GM21786 (cell line): Measurements from ENCODE around the gene NEFH.

Experiments used
- ATAC-seq: cut with Tn5 transposase; IDR thresholded peaks from one replicate; pipeline ENCODE4 v1.9.1; 2021; ENCODE audit not compliant: unreplicated experiment

The NEFH gene

DNA sequence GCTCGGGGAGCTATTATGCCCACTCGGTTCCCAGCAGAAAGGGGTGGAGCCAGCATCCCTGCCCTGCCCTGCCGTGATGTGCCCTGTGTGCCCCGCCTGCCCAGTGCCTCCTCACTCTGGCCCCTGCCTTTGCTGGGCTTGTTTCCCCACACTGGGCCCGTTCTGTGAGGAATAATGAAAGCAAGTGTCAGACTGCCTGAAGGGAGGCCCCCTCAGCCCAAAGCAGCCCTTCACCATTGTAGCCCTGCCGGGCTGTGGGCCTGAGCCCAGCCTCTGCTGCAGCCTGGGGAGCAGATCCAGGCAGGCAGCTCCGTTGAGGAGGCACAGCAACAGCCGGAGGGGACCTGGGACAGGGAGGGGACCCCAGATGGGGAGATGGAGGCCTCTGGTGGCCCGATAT, 20.2 kb upstream of the NEFH start:
- ATAC-seq = no peak

DNA sequence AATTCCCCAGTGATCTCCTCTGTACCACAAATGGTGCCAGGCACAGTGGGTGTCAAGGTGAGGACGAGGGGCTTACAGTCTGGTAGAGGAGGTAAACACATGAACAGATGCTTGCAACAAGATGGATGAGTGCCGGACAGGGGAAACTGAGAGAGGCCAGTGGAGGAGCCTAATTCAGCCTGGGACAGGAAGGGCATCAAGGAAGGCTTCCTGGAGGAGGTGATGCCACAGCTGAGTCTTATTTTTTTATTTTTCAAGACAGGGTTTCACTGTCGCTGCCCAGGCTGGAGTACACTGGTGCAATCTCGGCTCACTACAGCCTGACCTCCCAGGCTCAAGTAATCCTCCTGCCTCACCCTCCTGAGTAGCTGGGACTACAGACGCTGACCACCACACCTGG, 18.8 kb upstream of the NEFH start:
- no peak for ATAC-seq

DNA sequence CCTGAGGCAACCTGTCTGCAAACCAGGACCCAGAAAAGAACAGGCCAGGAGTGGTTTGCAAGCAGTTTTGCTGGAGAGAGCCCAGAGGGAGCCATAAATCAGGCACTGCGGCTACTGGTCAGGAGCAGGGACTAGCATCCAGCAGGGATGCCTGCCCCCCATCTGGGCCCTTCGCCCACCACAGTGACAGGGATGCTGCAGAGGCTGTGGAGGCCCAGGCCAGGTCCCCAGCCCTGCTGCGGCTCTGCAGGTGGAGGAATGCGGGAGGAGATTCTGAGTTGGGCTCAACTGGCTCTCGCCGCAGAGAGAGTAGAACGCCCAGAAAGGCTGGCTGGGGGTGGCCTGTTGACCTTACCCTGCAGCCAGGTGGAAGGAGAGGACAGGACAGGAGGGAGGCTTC, 16.4 kb upstream of the NEFH start:
- no peak for ATAC-seq

DNA sequence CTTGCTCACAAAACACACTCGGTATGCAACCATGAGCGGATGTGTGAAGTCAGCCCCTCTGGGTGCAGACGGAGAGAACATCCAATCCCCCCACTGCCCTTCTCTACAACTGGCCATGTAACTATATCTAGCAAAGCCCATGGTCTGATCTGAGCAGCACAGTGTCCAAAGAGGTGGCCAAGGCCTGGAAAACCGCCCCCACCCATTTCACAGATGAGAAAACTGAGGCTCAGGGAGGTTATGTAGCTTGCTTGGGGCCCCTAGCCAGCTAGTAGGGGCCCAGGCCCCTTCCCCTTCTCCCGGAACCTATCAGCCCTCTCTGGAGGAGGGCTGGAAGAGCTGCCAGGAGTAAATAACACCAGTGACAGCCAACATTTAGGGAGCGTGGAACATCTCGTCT, 15.4 kb upstream of the NEFH start:
- ATAC-seq = no peak

DNA sequence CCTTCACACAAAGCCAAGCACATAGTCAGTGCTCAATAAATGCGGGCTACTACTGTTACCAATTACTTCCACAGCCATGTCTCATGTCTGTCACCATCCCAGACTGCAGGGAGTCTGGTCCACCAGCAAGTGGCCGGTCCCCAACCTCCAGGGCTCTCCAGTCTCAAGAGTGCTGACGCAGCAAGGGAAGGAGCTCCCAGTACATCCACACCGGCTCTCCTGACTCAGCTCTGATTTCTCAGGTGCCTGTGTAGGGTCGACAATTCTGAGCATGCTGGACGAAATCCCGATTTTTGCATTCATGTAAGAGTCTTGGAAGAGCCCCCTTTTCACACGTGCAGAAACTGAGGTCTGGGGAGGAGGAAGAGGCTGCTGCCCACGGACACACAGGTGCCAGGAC, 10.3 kb upstream of the NEFH start:
- ATAC-seq = no peak

DNA sequence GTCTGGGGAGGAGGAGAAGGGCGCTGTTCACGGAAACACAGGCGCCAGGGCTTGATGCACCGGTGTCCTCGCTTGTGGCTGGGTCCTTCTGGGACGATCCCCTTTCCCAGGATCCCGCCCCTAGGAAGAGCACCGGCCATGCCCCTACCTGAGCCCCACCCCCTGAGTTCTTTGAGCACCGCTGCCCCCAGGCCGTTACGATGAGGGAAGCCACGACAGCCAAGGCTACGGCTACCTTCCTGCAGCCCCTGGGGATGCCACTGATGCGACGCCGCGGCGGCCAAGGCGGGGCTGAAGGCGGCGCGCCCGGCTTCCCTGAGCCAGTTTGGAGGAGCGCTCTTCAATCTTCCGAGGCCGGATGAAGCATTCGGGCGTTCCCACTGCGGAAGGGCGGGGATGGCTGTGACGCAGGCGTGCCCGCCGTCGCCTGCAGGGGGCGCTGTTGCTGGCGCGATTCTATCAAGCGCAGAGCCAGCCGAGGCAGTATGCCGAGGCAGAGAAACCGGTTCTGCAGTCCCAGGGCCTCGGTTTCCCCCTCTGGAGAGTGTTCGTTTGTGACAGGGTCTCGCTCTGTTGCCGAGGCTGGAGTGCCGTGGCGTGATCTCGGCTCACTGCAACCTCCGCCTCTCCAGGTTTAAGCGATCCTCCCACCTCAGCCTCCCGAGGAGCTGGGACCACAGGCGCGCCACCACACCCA, 9.7 kb upstream of the NEFH start:
- ATAC-seq = no peak

DNA sequence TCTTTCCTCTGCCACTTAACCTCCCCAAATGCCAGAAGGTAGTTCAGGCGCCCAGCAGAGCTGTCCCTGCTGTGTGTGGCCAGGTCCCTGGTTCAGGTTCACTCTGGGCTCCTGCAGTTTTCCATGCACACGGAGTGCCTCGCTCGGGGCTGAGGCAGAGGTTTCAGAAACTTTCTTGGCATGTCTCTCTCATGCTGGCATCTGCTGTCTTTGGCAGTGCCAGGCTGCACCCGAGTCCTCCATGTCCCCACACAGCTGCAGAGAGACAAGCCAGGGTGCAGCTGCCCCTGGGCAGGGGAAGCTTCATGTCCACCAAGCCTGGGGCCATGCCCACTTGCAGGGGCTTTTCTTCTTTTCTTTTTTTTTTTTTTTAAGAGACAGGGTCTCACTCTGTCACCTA, 7.0 kb upstream of the NEFH start:
- ATAC-seq = no peak

DNA sequence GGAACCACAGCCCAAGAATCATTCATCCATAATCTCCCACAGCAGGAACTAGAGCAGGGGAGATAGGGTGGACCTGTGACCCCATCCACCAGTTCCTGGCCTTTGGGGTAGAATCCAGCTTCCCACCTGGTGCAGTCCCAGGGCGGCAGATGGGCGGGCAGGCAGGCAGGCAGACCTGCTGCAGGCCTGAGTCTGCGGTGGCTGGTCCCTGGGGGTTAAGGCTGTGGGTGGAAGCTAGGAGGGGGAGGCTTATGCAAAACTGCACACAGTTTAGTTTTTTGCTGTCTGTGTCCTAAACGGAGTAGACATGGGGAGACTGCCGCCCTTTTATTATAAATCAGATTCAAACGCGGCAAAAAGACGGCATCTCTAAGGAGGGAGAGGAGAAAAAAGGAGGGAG, 4.5 kb upstream of the NEFH start:
- ATAC-seq = no peak

DNA sequence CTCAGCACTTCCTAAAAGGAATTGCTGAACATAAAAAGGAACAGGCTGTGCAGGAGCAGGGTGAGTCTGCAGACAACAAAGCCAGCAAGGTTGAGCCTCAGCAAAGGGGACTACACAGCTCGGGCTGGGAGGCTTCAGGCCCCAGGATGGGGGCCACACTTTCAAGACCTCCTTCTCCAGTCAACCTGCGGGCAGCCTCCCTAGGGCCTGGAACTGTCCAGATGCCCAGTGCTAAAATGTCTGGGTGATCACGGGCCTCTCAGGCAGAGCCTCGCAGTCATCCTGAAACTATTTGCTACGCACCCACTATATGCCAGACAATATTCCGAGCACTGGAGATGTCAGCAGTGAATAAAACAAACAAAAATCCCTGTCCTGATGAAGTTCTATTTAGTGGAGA, 3.9 kb upstream of the NEFH start:
- no peak for ATAC-seq

DNA sequence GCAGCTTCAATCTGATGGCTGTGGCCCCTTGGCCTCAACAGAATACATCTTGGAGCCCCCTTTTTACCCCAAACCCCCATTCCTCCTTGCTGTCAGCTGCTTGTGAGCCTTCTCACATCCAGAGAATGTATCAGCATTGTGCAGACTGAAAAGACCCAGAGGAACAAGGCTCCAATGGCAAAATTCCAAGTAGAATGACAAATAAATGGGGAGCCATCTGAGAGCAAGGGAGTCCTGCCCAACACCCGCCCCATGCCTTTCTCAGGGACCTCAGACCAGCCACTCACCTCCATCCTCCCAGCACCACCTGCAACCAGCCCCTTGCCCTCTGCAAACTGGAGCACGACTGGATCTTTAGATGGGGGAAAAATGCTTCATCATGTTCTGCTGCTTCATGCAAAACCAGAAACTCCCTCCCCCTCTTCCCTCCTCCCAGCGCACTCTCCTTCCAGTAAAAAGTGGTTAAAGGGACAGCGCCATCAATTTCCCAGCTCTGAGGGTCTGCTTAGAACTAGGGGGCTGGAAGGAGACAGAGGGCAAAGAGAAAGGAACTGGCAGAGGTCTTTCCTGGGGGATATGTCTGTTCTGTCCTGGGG, 2.2 kb upstream of the NEFH start:
- ATAC-seq = no peak

DNA sequence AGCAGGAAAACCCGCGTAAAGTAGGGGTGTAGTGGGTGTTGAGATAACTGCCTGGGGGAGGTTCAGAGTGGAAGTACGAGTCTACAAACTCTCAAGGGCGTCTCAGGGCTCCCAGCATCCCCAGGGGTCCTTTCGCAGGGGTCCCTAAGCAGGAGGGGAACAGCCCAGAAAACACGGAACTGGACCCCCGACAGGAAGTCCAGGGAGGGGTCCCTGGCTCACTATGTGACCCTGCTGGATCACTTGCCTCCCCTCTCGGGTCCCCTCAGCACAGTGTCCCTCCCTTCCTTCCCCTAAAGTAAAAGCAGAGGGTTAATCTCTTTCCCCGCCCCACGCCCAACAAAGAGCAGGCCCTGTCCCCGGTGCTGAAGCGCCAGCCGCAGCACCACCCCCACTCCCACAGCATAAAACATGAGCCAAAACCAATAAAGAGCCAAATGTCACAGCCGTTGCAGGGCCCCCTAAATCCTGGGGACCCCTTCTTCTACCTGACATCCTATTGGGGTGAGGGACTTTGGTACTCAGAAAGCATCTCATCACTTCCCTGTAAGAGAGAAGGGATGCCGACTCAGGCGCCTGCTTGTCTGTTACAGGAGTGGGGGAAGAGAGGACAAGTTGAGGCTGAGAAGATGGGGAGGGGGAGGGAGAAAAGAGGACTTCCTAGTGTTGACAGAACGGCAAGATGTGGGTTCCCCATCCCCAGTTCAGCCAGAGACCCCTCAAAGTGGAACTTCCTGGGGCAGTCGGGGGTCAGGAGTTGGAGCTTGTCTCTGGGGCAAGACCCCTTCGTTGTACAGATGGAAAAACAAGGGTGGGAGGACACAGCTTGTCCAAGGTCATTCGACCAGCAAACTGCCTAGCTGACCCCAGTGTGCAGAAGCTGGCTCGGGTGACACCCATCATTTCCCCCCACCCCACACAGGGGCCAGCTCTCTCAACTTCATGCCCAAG, 1.4 kb upstream of the NEFH start:
- ATAC-seq = no peak

DNA sequence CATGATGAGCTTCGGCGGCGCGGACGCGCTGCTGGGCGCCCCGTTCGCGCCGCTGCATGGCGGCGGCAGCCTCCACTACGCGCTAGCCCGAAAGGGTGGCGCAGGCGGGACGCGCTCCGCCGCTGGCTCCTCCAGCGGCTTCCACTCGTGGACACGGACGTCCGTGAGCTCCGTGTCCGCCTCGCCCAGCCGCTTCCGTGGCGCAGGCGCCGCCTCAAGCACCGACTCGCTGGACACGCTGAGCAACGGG, 169 bp downstream of the NEFH start:
- no peak for ATAC-seq

DNA sequence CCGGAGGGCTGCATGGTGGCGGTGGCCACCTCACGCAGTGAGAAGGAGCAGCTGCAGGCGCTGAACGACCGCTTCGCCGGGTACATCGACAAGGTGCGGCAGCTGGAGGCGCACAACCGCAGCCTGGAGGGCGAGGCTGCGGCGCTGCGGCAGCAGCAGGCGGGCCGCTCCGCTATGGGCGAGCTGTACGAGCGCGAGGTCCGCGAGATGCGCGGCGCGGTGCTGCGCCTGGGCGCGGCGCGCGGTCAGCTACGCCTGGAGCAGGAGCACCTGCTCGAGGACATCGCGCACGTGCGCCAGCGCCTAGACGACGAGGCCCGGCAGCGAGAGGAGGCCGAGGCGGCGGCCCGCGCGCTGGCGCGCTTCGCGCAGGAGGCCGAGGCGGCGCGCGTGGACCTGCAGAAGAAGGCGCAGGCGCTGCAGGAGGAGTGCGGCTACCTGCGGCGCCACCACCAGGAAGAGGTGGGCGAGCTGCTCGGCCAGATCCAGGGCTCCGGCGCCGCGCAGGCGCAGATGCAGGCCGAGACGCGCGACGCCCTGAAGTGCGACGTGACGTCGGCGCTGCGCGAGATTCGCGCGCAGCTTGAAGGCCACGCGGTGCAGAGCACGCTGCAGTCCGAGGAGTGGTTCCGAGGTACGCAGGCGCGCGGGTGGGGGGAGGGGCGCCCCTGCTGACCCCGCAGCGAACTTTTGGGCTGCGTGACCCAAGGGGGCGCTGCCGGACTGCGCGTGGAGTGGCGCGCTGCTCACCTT, 670 bp downstream of the NEFH start:
- no peak for ATAC-seq

DNA sequence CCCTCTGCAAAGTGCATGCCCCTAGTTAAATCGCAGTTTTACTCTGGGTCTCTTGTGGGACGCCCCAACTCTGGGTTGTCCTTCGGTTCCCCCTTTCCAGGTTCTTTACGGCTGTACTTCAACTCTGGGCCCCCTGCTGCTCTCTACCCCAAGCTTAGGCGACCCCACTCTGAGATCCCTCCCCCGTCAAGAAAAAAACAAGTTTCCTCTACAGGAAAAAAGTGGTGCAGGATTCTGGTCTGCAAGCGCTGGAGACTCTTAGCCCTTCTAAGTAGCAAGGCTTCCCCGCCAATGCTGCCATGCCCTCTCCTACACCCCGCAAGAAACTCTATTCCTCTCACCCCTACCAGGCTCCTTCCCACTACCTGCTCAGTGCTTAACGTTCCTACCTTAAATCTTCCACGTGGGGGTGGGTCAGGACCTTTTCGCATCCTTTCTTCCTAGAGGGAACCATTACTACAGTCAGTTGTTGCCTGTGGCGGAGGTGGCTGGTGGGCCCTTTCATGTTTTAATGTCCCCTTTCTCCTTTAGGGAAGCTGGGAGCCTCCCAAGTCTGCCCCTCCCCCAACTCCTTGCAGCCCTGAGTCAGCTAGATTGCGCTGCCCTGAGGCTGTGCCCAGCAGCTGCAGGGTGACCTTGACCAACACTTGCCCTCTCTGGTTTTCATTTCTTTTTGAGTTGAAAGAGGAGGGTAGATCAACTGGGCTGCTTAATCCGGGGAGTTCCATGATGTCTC, 1.4 kb downstream of the NEFH start:
- ATAC-seq = no peak

DNA sequence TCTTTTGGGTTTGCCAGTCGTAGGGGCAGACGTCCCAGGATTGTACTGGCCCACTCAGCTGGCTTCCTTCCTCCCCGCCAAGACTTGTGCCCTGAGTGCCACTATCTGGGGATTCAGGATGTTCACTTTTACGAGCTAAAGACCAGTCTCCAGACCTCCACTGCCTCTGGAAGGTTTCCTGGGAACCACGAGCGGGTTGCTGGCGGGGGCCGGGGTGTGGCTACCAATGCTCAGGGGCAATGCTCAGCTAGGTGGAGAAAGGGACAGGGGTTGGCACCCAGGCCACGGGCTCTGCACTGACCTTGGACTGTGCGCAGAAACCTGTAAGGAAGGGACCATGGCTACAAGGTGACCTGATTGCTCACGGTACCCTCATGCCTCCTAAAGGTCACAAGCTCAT, 2.2 kb downstream of the NEFH start:
- no peak for ATAC-seq

DNA sequence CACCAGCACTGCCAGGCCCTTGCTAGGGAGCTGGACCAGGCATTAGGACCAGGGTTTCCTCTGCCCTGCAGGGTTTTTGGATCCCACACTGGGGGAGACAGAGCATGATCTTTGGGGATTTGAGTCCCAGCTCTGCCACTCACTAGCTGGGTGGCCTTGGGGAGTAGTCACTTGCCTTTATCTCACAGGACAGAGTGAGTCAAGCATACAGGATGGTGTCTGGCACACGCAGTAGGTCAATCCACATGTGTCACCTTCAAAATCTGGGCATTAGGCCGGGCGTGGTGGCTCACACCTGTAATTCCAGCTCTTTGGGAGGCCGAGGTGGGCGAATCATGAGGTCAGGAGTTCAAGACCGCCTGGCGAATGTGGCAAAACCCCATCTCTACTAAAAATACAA, 2.7 kb downstream of the NEFH start:
- ATAC-seq = no peak

DNA sequence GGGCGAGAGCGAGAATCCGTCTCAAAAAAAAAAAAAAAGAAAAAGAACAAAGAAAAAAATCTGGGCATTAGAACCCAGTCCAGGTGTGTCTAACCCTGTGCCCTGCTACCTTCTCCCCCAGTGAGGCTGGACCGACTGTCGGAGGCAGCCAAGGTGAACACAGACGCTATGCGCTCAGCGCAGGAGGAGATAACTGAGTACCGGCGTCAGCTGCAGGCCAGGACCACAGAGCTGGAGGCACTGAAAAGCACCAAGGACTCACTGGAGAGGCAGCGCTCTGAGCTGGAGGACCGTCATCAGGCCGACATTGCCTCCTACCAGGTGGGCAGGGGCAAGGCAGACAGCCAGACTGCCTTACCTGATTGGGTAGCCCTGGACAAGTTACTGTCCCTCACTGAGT, 3.2 kb downstream of the NEFH start:
- ATAC-seq = no peak

DNA sequence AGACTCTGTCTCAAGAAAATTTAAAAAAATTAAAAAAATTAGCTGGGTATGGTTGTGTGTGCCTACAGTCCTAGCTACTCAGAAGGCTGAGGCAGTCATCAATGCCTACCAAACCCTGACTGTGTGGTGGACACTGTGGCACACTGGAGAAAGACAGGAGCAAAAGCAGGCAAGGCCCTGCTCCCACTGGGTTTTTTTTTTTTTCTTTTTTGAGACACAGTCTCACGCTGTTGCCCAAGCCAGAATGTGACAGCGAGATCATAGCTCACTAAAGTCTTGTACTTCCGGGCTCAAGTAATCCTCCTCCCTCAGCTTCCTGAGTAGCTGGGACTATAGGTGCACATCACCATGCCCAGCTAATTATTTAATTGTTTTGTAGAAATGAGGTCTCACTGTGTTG, 4.6 kb downstream of the NEFH start:
- ATAC-seq = no peak

DNA sequence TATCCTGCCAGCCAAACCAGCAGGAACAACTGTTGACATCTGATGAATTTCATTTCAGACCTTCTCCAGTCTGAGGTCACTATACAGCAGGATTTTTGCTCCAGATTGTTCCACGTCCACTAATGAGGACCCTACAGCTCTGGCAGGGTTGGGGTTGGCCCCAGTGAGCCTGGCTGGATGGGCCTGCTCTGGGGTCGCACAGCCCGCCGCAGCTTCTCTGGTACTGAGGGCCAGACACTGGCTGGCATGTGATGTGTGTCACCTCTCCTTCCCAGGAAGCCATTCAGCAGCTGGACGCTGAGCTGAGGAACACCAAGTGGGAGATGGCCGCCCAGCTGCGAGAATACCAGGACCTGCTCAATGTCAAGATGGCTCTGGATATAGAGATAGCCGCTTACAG, 5.4 kb downstream of the NEFH start:
- ATAC-seq = no peak

DNA sequence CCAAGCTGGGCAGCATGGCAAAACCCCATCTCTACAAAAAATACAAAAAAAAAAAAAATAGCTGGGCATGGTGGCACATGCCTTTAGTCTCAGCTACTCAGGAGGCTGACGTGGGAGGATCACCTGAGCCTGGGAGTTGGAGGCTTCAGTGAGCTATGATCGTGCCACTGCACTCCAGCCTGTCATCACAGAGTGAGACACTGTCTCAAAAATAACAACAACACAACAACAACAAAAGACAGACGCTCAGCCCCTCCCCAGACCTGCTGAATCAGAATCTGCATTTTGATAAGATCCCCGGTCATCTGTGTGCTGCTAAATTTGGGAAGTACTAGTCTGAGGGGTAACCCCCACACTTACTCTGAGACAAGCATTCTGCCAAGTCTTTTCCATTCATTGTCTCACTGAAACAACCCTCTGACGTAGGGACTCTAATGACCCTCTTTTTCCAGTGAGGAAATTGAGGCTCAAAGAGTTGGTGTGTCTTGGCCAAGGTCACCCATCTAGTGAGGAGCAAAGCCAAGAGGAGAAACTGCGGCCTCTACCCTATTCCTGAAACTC, 7.5 kb downstream of the NEFH start:
- no peak for ATAC-seq
